ENCODE results near the gene SDHAF4. TPM values are rescaled to one million over a fixed set of nuclear protein-coding genes. Genes with fewer than 3 reads are reported as not detected.

Gene SDHAF4
- total RNA-seq, 1 donor from 2014 or later: 98.2 TPM

GRCh38 chr6:70524721-70525286 lies 41.9 kb upstream of the SDHAF4 start:
- H3K9ac ChIP-seq: no peak overlapping the region
- Mint-ChIP-seq H3K27me3 (ENCODE audit: insufficient read depth, low read depth) (no peaks in the 10 kb centered on the region), H3K9me3 (no peaks in the 10 kb centered on the region), H3K4me1 (peaks cover 3% of the 10 kb centered on the region), H3K36me3 (peaks cover 10% of the 10 kb centered on the region), H3K4me3 (no peak overlapping the region), H3K27ac (no peak overlapping the region)
- peaks cover 10% of the 10 kb centered on the region for H3K36me3 ChIP-seq
- DNase-seq (ENCODE audit: low spot score): no peak
- H2AFZ ChIP-seq (replicated peaks): no peak overlapping the region
- no peaks in the 10 kb centered on the region for H3K27me3 ChIP-seq
- TF ChIP-seq EZH2phosphoT487 (IDR thresholded peaks at IDR 0.05) (no peak), EZH2 (IDR thresholded peaks at IDR 0.05) (no peak), CTCF (IDR thresholded peaks at IDR 0.05) (no peak)
- H3K27ac ChIP-seq: no peak overlapping the region
- no peaks in the 10 kb centered on the region for H3K9me3 ChIP-seq (ENCODE audit: low read depth)
- H4K20me1 ChIP-seq (ENCODE audit: low read depth): no peaks in the 10 kb centered on the region
- H3K4me2 ChIP-seq: no peak overlapping the region
- H3K4me1 ChIP-seq: peaks cover 7% of the 10 kb centered on the region
- H3K79me2 ChIP-seq (ENCODE audit: low read depth): no peaks in the 10 kb centered on the region
- no peaks in the 10 kb centered on the region for H3F3A ChIP-seq (ENCODE audit: low read depth)
- H3K4me3 ChIP-seq: no peak overlapping the region

GRCh38 chr6:70527071-70527737 lies 39.5 kb upstream of the SDHAF4 start:
- Histone ChIP-seq H3K27ac (no peak overlapping the region), H3K9ac (no peak overlapping the region), H3F3A (ENCODE audit: low read depth) (no peaks in the 10 kb centered on the region), H3K36me3 (peaks cover 10% of the 10 kb centered on the region), H2AFZ (replicated peaks) (no peak overlapping the region), H3K4me3 (no peak overlapping the region), H3K9me3 (ENCODE audit: low read depth) (no peaks in the 10 kb centered on the region), H3K4me2 (no peak overlapping the region), H3K79me2 (ENCODE audit: low read depth) (no peaks in the 10 kb centered on the region), H4K20me1 (ENCODE audit: low read depth) (no peaks in the 10 kb centered on the region), H3K4me1 (peaks cover 7% of the 10 kb centered on the region), H3K27me3 (no peaks in the 10 kb centered on the region)
- Mint-ChIP-seq H3K27me3 (ENCODE audit: insufficient read depth, low read depth) (no peaks in the 10 kb centered on the region), H3K9me3 (no peaks in the 10 kb centered on the region), H3K27ac (no peak overlapping the region), H3K4me3 (no peak overlapping the region), H3K36me3 (peaks cover 13% of the 10 kb centered on the region), H3K4me1 (peaks cover 3% of the 10 kb centered on the region)
- TF ChIP-seq CTCF (IDR thresholded peaks at IDR 0.05) (no peak), EZH2 (IDR thresholded peaks at IDR 0.05) (no peak), EZH2phosphoT487 (IDR thresholded peaks at IDR 0.05) (no peak)
- no peak for DNase-seq (ENCODE audit: low spot score)

- Histone ChIP-seq H3K4me2 (no peak overlapping the region), H3K27ac (no peak overlapping the region), H3K4me1 (peaks cover 7% of the 10 kb centered on the region), H3F3A (ENCODE audit: low read depth) (no peaks in the 10 kb centered on the region), H3K36me3 (no peaks in the 10 kb centered on the region), H4K20me1 (ENCODE audit: low read depth) (no peaks in the 10 kb centered on the region), H3K9me3 (ENCODE audit: low read depth) (no peaks in the 10 kb centered on the region), H3K79me2 (ENCODE audit: low read depth) (no peaks in the 10 kb centered on the region), H3K4me3 (no peak overlapping the region), H3K9ac (no peak overlapping the region), H3K27me3 (no peaks in the 10 kb centered on the region), H2AFZ (replicated peaks) (no peak overlapping the region)
- no peak for TF ChIP-seq CTCF (IDR thresholded peaks at IDR 0.05)
- no peak for TF ChIP-seq EZH2 (IDR thresholded peaks at IDR 0.05)
- TF ChIP-seq EZH2phosphoT487 (IDR thresholded peaks at IDR 0.05): no peak
- no peak for DNase-seq (ENCODE audit: low spot score)
- Mint-ChIP-seq H3K4me1 (peaks cover 3% of the 10 kb centered on the region), H3K27ac (no peak overlapping the region), H3K36me3 (peaks cover 13% of the 10 kb centered on the region), H3K27me3 (ENCODE audit: insufficient read depth, low read depth) (no peaks in the 10 kb centered on the region), H3K9me3 (no peaks in the 10 kb centered on the region), H3K4me3 (no peak overlapping the region)
These were observed 36.7 kb upstream of the SDHAF4 start for GRCh38 chr6:70530023-70530422.

Data from neural progenitor cell (in vitro differentiated cells).